ENCODE measurements around the gene PPIH.

PPIH gene

GRCh38 chr1:42646056-42646455, 12.2 kb upstream of the PPIH start (continued):
- TF ChIP-seq ZNF202 (tag by site-specific recombination; IDR thresholded peaks at IDR 0.05; ENCODE audit: borderline replicate concordance) (no peak), KLF7 (tag by site-specific recombination; IDR thresholded peaks at IDR 0.05; ENCODE audit: borderline replicate concordance) (no peak), ZNF670 (tag by site-specific recombination; IDR thresholded peaks at IDR 0.05; ENCODE audit: low read depth) (no peak)
- TF ChIP-seq, protein P1, sequence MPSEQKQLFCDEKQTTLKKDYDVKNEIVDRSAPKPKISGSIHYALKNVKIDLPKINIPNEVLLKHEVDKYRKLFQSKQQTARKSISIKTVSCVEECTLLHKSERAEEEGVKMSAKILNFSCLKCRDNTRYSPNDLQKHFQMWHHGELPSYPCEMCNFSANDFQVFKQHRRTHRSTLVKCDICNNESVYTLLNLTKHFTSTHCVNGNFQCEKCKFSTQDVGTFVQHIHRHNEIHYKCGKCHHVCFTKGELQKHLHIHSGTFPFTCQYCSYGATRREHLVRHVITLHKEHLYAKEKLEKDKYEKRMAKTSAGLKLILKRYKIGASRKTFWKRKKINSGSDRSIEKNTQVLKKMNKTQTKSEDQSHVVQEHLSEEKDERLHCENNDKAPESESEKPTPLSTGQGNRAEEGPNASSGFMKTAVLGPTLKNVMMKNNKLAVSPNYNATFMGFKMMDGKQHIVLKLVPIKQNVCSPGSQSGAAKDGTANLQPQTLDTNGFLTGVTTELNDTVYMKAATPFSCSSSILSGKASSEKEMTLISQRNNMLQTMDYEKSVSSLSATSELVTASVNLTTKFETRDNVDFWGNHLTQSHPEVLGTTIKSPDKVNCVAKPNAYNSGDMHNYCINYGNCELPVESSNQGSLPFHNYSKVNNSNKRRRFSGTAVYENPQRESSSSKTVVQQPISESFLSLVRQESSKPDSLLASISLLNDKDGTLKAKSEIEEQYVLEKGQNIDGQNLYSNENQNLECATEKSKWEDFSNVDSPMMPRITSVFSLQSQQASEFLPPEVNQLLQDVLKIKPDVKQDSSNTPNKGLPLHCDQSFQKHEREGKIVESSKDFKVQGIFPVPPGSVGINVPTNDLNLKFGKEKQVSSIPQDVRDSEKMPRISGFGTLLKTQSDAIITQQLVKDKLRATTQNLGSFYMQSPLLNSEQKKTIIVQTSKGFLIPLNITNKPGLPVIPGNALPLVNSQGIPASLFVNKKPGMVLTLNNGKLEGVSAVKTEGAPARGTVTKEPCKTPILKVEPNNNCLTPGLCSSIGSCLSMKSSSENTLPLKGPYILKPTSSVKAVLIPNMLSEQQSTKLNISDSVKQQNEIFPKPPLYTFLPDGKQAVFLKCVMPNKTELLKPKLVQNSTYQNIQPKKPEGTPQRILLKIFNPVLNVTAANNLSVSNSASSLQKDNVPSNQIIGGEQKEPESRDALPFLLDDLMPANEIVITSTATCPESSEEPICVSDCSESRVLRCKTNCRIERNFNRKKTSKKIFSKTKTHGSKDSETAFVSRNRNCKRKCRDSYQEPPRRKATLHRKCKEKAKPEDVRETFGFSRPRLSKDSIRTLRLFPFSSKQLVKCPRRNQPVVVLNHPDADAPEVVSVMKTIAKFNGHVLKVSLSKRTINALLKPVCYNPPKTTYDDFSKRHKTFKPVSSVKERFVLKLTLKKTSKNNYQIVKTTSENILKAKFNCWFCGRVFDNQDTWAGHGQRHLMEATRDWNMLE (tag by site-specific recombination; conservative IDR thresholded peaks at IDR 0.05; ENCODE audit: low read depth): no peak

DNA sequence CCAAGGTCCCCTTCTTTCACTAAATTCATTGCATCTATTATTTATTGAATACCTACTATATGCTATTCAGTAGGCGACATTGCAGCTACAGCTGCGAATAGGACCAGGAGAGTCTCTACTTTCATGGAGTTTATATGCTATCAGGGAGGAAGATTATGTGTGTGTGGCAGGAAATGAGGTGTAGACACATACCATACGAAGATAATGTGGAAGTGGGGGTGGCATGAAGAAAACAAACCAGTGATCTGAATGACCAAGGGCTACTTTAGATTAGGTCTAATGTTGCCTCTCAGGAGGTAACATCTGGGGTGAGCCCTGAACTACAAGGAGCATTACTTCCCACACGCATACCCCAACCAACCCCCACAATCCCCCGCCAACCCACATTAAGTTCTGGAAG, 1.0 kb upstream of the PPIH start:
- H3K27ac ChIP-seq (ENCODE audit: extremely low read depth, low read depth, low read length): no peak overlapping the region
- H3K4me1 ChIP-seq (ENCODE audit: control insufficient read depth, insufficient read depth, low read length): no peaks in the 10 kb centered on the region
- ChIA-PET CTCF (interaction anchor here (0.7 to 1.5 kb wide), 3 partner anchors 13 to 59 kb away, joined by 4 read pairs; no protein-coding TSS in a partner anchor), POLR2A (interaction anchor here (0.8 to 2.4 kb wide), 6 partner anchors 22 to 206 kb away, joined by 3 to 23 read pairs (median 4); partner anchors contain the start of genes C1orf50, P3H1, YBX1 and ZNF691)
- H3K4me3 ChIP-seq (ENCODE audit: low read depth, low read length): no peak overlapping the region
- H3K36me3 ChIP-seq (ENCODE audit: control insufficient read depth in 2 of 2, insufficient read depth in 1 of 2, low read length in 2 of 2): peaks cover 19 to 30% of the 10 kb centered on the region in 2 experiments
- H3K9me3 ChIP-seq (ENCODE audit: control insufficient read depth, insufficient read depth, low read depth, low read length): no peaks in the 10 kb centered on the region
- TF ChIP-seq ZFHX2 (tag by site-specific recombination; conservative IDR thresholded peaks at IDR 0.05) (peak; percentile 50; the same call in 1 of the 2 replicates), ZNF248 (tag by site-specific recombination; IDR thresholded peaks at IDR 0.05) (no peak), ZNF274 (IDR thresholded peaks at IDR 0.05; ENCODE audit: low read length) (no peak), ZNF274 (tag by site-specific recombination; IDR thresholded peaks at IDR 0.05; ENCODE audit: borderline replicate concordance) (no peak), EGR2 (tag by site-specific recombination; IDR thresholded peaks at IDR 0.05; ENCODE audit: low read depth) (peak; percentile 37; the same call in 1 of the 2 replicates), ZNF544 (tag by site-specific recombination; IDR thresholded peaks at IDR 0.05) (no peak), KLF17 (tag by site-specific recombination; IDR thresholded peaks at IDR 0.05) (no peak), RBAK (tag by site-specific recombination; IDR thresholded peaks at IDR 0.05) (no peak), SALL2 (tag by site-specific recombination; IDR thresholded peaks at IDR 0.05; ENCODE audit: borderline replicate concordance) (no peak)

DNA sequence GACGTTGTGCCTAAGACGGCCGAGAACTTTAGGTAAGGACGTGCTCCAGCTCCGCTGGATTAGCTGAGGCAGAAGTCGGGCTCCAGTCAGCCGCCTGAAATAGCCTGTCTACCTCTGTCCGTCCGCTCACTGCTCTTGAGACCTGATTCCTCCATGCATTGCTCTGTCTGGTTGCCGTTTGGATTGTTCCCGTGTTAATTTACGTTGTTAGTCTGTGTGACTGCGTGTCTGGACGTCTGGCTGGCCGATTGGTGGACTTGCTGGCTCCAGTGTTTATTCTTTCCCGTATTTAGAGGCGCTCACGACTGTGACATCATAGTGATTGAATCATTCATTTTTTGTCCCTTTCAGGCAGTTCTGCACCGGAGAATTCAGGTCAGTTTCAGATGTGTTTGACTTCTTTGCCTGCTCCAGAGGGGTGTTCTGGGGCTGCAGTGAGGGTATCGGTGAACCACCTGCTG, 684 bp downstream of the PPIH start:
- POLR2A ChIA-PET: interaction anchor here (1.5 to 2.4 kb wide), 3 partner anchors 12 to 108 kb away, joined by 5 to 23 read pairs (median 17); partner anchors contain the start of genes C1orf50, P3H1 and YBX1
- Histone ChIP-seq H3K27ac (ENCODE audit: extremely low read depth, low read depth, low read length) (peak overlapping the region; percentile 67; the same call in 1 of the 2 replicates), H3K36me3 (ENCODE audit: control insufficient read depth in 2 of 2, insufficient read depth in 1 of 2, low read length in 2 of 2) (peaks cover 31 to 46% of the 10 kb centered on the region in 2 experiments), H3K4me1 (ENCODE audit: control insufficient read depth, insufficient read depth, low read length) (no peaks in the 10 kb centered on the region), H3K9me3 (ENCODE audit: control insufficient read depth, insufficient read depth, low read depth, low read length) (no peaks in the 10 kb centered on the region), H3K4me3 (ENCODE audit: low read depth, low read length) (peak overlapping the region; percentile 74)
- CTCF ChIA-PET: interaction anchor here (1.0 kb wide), 1 partner anchor 81 kb away, joined by 3 read pairs; no protein-coding TSS in a partner anchor
- TF ChIP-seq, protein P2, sequence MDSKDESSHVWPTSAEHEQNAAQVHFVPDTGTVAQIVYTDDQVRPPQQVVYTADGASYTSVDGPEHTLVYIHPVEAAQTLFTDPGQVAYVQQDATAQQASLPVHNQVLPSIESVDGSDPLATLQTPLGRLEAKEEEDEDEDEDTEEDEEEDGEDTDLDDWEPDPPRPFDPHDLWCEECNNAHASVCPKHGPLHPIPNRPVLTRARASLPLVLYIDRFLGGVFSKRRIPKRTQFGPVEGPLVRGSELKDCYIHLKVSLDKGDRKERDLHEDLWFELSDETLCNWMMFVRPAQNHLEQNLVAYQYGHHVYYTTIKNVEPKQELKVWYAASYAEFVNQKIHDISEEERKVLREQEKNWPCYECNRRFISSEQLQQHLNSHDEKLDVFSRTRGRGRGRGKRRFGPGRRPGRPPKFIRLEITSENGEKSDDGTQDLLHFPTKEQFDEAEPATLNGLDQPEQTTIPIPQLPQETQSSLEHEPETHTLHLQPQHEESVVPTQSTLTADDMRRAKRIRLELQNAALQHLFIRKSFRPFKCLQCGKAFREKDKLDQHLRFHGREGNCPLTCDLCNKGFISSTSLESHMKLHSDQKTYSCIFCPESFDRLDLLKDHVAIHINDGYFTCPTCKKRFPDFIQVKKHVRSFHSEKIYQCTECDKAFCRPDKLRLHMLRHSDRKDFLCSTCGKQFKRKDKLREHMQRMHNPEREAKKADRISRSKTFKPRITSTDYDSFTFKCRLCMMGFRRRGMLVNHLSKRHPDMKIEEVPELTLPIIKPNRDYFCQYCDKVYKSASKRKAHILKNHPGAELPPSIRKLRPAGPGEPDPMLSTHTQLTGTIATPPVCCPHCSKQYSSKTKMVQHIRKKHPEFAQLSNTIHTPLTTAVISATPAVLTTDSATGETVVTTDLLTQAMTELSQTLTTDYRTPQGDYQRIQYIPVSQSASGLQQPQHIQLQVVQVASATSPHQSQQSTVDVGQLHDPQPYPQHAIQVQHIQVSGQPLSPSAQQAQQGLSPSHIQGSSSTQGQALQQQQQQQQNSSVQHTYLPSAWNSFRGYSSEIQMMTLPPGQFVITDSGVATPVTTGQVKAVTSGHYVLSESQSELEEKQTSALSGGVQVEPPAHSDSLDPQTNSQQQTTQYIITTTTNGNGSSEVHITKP (tag by site-specific recombination; IDR thresholded peaks at IDR 0.05): 0 out of 2 replicates have a peak, but pooled peaks have one; percentile 4
- no peak for TF ChIP-seq ZBTB20 (tag by site-specific recombination; IDR thresholded peaks at IDR 0.05)
- no peak for TF ChIP-seq ZNF16 (tag by site-specific recombination; IDR thresholded peaks at IDR 0.05; ENCODE audit: low read depth)
- TF ChIP-seq ZNF426 (tag by site-specific recombination; IDR thresholded peaks at IDR 0.05): no peak
- TF ChIP-seq ZBTB17 (tag by site-specific recombination; IDR thresholded peaks at IDR 0.05): peak; percentile 65; the same call in 1 of the 2 replicates
- TF ChIP-seq ZNF629 (tag by site-specific recombination; IDR thresholded peaks at IDR 0.05): peak; percentile 66
- TF ChIP-seq ZBTB21 (tag by site-specific recombination; IDR thresholded peaks at IDR 0.05): peak; percentile 31; the same call in 1 of the 2 replicates
- TF ChIP-seq ZNF394 (tag by site-specific recombination; IDR thresholded peaks at IDR 0.05; ENCODE audit: borderline replicate concordance): peak; percentile 53; the same call in 1 of the 2 replicates
- TF ChIP-seq ZNF555 (tag by site-specific recombination; conservative IDR thresholded peaks at IDR 0.05): no peak
